Thymus (tissue), 11 donors: Measurements from ENCODE around the gene FBXW11. TPM values are rescaled to one million over a fixed set of nuclear protein-coding genes. Genes with fewer than 3 reads are reported as not detected.

Source experiments
- DNase-seq, 9 donors: peaks; one replicate each; pipeline ENCODE4 v3.0.0-alpha.2; 2013; ENCODE audit warnings: low spot score in 9 of 9, low read depth in 6 of 9, missing footprints in 1 of 9
- H3K27ac ChIP-seq, 2 donors: one replicate each; pipeline ENCODE4 v1.5.1; 2013; ENCODE audit warnings: control low read depth in 1 of 2, low read depth in 1 of 2, low read length in 1 of 2, mild to moderate bottlenecking in 1 of 2, moderate library complexity in 1 of 2
- H3K27me3 ChIP-seq, 2 donors: one replicate each; pipeline ENCODE4 v1.5.1; 2013; ENCODE audit warnings: low read length in 1 of 2; ENCODE audit not compliant: control insufficient read depth in 2 of 2, insufficient read depth in 1 of 2
- H3K36me3 ChIP-seq, 2 donors: one replicate each; pipeline ENCODE4 v1.5.1; 2013; ENCODE audit warnings: low read length in 1 of 2, mild to moderate bottlenecking in 1 of 2, moderate library complexity in 1 of 2; ENCODE audit not compliant: control insufficient read depth in 2 of 2, insufficient read depth in 2 of 2
- H3K4me1 ChIP-seq, 2 donors: one replicate each; pipeline ENCODE4 v1.5.1; 2013; ENCODE audit warnings: low read length in 2 of 2; ENCODE audit not compliant: control insufficient read depth in 2 of 2, insufficient read depth in 2 of 2
- H3K4me3 ChIP-seq, 2 donors: one replicate each; pipeline ENCODE4 v1.5.1; 2013; ENCODE audit warnings: low read length in 2 of 2, control low read depth in 1 of 2, mild to moderate bottlenecking in 1 of 2
- H3K9me3 ChIP-seq, 2 donors: one replicate each; pipeline ENCODE4 v1.5.1; 2013; ENCODE audit warnings: low read length in 1 of 2, mild to moderate bottlenecking in 1 of 2; ENCODE audit not compliant: control insufficient read depth in 2 of 2, insufficient read depth in 1 of 2
- WGBS: extraction: QIAGEN DNeasy Blood & Tissue Kit; methylation state at CpG from one replicate; pipeline ENCODE4 v1.1.7; 2013; 5-methylcytosine and 5-hydroxymethylcytosine counted together
- polyA plus RNA-seq: library from polyadenylated mRNA; stranded (reverse); fragments of 200-250 nt; gene quantifications from one replicate; pipeline ENCODE4 v1.2.3, GENCODE V29; 2013
- total RNA-seq: library from RNA; stranded (reverse); fragments of 120-200 nt; gene quantifications from one replicate; pipeline ENCODE4 v1.2.4, GENCODE V29; 2013
- donor health status: healthy.

Gene FBXW11
- total and polyA plus RNA-seq, 2 donors: 12.5 to 27.5 TPM

DNA sequence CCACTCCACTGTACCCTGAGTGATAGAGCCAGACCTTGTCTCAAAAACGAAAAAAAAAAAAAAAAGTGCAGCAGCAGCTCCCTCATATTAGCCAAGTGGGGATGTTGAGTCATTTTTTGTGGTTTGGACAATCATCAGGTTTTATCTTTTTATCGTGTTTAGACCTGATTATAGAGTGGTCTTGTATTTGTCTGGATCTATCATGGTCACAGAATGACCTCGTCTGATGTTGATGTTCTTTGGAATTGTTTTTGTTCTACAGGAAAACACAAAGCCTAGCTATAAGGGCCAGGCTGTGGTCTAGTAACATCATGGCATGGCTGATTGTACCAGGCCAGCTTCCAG, 1.6 kb upstream of the FBXW11 start:
- H3K4me1 ChIP-seq: peaks cover 15 to 22% of the 10 kb centered on the region in 2 donors
- H3K27me3 ChIP-seq: no peaks in the 10 kb centered on the region
- no peak for DNase-seq
- no peak overlapping the region for H3K4me3 ChIP-seq
- H3K9me3 ChIP-seq: no peaks in the 10 kb centered on the region
- WGBS: 70% methylated on average over 3 of the region's 3 CpGs
- H3K27ac ChIP-seq: no peak overlapping the region
- H3K36me3 ChIP-seq: no peaks in the 10 kb centered on the region

DNA sequence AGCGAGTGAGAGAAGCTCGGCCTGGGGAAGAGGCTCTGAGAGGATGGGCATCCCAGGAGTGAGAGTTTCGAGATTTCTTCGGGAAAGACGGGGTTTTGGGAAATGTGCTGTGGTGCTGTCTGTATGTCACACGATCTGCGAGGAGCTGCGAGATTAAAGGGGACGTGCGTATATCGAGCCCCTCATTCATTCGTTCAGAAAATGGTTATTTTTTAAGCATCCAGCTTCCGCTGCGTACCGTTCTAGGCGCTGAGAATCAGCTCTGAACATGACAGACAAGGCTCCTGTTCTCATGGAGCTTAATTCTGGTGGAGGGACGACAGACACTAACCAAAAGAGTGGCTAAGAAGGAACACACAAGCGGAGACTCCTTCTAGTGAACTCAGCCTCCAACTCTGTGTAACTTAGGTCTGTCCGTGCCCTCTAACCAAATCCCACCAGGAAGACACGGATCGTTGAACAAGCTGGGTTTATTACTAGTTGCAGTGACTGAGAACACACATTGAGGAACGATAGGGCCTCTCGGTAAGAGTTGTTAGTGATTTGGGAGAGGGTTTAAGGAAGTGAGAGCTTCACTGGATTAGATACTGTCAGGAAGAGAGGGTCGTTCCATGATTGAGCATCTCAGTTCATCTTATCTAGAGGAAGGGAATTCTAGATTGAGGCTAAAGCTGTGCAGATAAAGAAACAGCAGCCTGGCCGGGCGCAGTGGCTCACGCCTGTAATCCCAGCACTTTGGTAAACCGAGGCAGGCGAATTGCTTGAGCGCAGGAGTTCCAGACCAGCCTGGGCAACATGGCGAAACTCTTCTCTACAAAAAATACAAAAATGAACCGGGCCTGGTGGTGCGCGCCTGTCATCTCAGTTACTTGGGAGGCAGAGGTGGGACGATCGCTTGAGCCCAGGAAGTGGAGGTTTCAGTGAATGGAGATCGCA, 1.0 kb upstream of the FBXW11 start:
- peak in 2 of 9 donors; percentile 8 to 31 for DNase-seq
- peak overlapping the region; percentile 68 to 71 for H3K4me3 ChIP-seq
- H3K9me3 ChIP-seq: no peaks in the 10 kb centered on the region
- 30% methylated on average over 37 of the region's 37 CpGs for WGBS
- peak overlapping the region; percentile 94 to 98 for H3K27ac ChIP-seq
- H3K27me3 ChIP-seq: no peaks in the 10 kb centered on the region
- H3K4me1 ChIP-seq: peaks cover 15 to 22% of the 10 kb centered on the region in 2 donors
- no peaks in the 10 kb centered on the region for H3K36me3 ChIP-seq

DNA sequence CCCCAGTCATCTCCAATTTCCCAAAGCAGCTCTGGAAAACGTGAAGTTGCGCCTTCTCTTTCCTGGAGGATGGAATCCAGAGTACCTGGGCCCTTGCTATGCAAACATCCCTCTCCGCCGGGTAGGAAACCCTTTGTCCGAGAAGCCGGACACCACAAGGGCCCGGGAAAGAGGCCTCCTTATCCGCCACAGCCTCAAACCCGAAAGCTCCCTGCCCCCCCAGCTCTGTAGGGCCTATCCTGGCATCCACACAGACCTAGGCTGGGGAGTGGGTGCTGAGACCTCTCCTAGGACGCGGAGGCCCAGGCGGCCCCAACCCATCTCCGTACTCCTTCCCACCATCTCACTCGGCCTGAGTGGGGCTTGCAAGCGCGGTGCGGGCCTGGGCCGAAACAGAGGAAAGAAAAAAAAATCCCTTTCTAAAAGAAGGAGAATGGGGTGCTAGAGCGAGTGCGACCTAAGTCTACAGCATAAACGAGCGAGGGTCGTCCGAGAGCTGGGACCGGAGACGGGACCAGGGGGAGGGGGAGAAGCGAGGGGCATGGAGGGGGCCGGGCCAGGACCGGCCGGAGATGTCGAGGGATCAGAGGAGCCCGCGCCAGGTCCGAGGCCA, 624 bp downstream of the FBXW11 start:
- Histone ChIP-seq H3K4me3 (peak overlapping the region; percentile 68 to 71), H3K27me3 (no peaks in the 10 kb centered on the region), H3K27ac (peak overlapping the region; percentile 94 to 98), H3K36me3 (no peaks in the 10 kb centered on the region), H3K9me3 (no peaks in the 10 kb centered on the region), H3K4me1 (peaks cover 15 to 22% of the 10 kb centered on the region in 2 donors)
- peak in 4 of 9 donors; percentile 8 to 50 (median 18) for DNase-seq
- WGBS: under 1% methylated on average over 34 of the region's 34 CpGs

DNA sequence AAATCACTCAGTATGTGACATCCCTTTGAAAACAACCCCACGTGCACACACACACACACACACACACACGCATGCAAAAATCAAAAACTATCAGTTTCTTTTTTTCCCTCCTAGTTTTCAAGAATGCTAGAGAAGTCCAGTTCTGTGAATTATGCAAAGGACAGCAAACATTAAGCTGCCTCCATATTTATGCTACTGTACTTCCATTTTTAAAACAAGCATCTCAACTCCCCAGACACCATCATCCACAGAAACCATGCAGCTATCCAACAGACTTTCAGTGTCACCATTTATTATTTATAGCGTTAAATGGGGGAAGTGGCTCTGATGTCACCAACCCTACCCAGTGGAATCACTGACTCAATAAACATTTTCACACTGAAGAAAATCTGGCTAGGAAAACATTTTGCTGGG, 1.6 kb downstream of the FBXW11 start:
- Histone ChIP-seq H3K4me3 (peak overlapping the region; percentile 68 to 71), H3K36me3 (no peaks in the 10 kb centered on the region), H3K27ac (peak overlapping the region in 1 of 2 donors; percentile 98), H3K27me3 (no peaks in the 10 kb centered on the region), H3K9me3 (no peaks in the 10 kb centered on the region), H3K4me1 (peaks cover 15 to 22% of the 10 kb centered on the region in 2 donors)
- 49% methylated on average over 3 of the region's 3 CpGs for WGBS
- peak in 1 of 9 donors; percentile 31 for DNase-seq

DNA sequence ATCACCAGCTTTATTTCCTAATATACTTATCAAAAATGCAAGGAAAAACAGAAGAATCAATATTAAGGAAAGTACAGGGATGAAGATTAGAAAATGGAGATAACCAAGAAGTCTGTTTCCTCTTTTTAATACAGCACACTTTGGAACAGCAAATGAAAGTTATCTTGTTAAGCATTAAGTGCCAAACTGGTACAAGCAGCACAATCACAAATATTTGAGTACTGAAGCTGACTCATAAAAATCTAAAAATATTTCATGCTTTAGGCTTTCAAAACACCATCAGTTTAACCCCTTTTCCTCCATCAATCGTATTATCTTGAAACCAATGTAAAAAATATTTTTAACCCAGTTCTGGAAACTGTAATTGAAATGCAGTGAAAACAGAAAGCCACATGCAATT, 2.7 kb downstream of the FBXW11 start:
- H3K9me3 ChIP-seq: no peaks in the 10 kb centered on the region
- WGBS: 65% methylated on average over 1 of the region's 1 CpG
- no peaks in the 10 kb centered on the region for H3K27me3 ChIP-seq
- H3K4me1 ChIP-seq: peaks cover 15 to 22% of the 10 kb centered on the region in 2 donors
- no peaks in the 10 kb centered on the region for H3K36me3 ChIP-seq
- H3K4me3 ChIP-seq: no peak overlapping the region
- DNase-seq: no peak
- no peak overlapping the region for H3K27ac ChIP-seq

DNA sequence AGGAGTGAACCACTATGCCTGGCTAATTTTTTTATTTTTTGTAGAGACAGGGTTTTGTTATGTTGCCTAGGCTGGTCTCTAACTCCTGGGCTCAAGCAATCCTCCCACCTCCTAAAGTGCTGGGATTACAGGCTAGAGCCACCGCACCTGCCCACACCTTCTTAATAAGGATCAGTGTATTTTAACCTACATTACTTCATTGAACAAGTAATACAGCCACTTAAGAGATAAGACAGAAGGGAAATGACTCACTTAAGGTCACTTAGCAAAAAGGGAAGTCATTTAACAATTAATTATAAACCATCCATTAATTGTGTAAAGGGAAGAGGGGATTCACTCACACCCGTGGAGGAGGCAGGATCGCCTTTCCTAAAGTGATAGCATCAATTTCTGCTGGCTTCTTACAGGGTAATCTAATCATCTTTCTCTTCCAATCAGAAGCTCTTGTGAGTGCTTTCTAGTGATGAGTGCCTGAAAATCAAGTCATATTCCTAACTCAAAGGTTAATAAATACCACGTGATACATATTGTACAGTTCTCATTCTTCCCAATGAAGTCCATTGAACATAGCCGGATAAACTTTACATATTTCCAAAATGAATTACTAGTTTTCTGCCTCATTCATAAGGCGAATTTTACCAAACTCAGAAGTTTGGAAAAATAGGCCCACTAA, 3.5 kb downstream of the FBXW11 start:
- H3K4me3 ChIP-seq: no peak overlapping the region
- peaks cover 15 to 21% of the 10 kb centered on the region in 2 donors for H3K4me1 ChIP-seq
- no peak overlapping the region for H3K27ac ChIP-seq
- H3K27me3 ChIP-seq: no peaks in the 10 kb centered on the region
- DNase-seq: no peak
- WGBS: 93% methylated on average over 6 of the region's 6 CpGs
- no peaks in the 10 kb centered on the region for H3K36me3 ChIP-seq
- H3K9me3 ChIP-seq: no peaks in the 10 kb centered on the region

DNA sequence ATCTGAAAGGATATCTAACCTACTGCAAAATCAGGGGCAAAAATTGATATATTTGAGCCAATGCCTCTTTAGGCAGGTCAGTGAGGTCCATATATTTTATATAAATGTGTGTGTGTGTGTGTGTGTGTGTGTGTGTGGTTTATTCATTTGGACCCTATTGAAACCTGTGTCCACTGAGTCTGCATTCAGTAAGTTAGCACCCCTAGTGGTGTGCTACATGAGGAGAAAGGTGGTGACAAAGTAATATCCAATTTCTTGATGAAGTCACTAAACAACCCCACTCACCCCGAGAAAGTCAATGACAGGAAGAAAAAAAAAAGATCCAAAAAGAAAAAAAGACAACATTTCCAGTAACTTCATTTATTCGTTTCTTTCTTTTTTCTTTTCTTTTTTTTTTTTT, 4.1 kb downstream of the FBXW11 start:
- 60% methylated on average over 2 of the region's 2 CpGs for WGBS
- Histone ChIP-seq H3K27me3 (no peaks in the 10 kb centered on the region), H3K36me3 (no peaks in the 10 kb centered on the region), H3K27ac (no peak overlapping the region), H3K9me3 (no peaks in the 10 kb centered on the region), H3K4me3 (no peak overlapping the region), H3K4me1 (peaks cover 10 to 14% of the 10 kb centered on the region in 2 donors)
- DNase-seq: peak in 1 of 9 donors; percentile 33

DNA sequence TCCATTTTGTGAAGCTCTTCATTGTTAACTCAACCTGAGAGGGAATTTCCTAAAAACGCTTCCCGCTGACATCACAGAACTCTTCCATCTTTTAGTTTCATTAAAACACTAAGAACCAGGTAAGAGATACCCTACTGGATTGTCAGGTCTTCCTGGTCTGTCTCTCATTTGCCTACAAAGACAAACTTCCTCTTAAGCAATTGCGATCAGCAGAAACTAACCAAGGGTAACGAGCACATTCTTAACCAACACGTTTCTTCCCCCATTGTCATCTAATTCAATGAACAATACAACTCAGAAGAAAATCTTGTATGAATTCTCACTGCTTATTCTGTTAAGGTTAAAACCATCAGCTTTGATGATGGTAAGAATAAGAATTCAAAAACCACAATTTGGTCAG, 6.6 kb downstream of the FBXW11 start:
- Histone ChIP-seq H3K4me1 (peaks cover 3% of the 10 kb centered on the region in 2 donors), H3K27ac (no peak overlapping the region), H3K27me3 (no peaks in the 10 kb centered on the region), H3K9me3 (no peaks in the 10 kb centered on the region), H3K36me3 (no peaks in the 10 kb centered on the region), H3K4me3 (no peak overlapping the region)
- 91% methylated on average over 5 of the region's 5 CpGs for WGBS
- DNase-seq: no peak

DNA sequence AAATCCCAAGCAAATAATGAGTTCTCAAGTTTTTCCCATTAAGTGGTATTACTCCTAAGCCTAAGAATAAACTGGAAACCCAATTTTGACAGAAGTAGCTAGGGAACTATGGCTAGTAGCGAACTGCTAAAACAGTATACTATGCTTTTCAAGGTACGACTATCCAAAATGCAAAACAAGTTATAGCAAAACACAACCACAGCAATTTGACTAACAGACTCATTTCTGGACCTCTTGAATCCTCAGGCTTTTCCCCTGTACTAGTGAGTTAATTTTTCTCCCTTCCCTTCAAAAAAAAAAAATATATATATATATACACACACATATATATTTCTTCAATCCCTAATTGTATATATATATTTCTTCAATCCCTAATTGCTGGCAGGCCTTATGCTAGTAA, 7.3 kb downstream of the FBXW11 start:
- Histone ChIP-seq H3K9me3 (no peaks in the 10 kb centered on the region), H3K4me1 (no peaks in the 10 kb centered on the region), H3K36me3 (no peaks in the 10 kb centered on the region), H3K27ac (no peak overlapping the region), H3K4me3 (no peak overlapping the region), H3K27me3 (no peaks in the 10 kb centered on the region)
- WGBS: 96% methylated on average over 2 of the region's 2 CpGs
- no peak for DNase-seq
